A549 (cell line): ENCODE measurements around the gene GPATCH4. TPM values are rescaled to one million over a fixed set of nuclear protein-coding genes. Genes with fewer than 3 reads are reported as not detected.
A peak's percentile ranks its signal among the peaks of the same experiment; 100 is the strongest.

Experiments
- ATAC-seq, 2 experiments: fragments of 200-7000 bp in 1 of 2; fragments of >200 bp in 1 of 2; cut with Nextera tagmentation in 1 of 2; cut with Tn5 transposase in 1 of 2; 3 replicates each; pipeline versions ENCODE4 v1.8.0 to v1.9.1; 2018 to 2020; ENCODE audit warnings: mild to moderate bottlenecking in 1 of 2, moderate library complexity in 1 of 2
- CTCF ChIA-PET: fragments of 300-600 bp; sonication (Branson Sonifier 250); formaldehyde crosslinking; extraction: SDS; loops from one replicate; lab custom pipeline; 2021; ENCODE audit warnings: antibody characterized with exemption, inconsistent platforms; lab: Yijun Ruan, JAX
- POLR2A ChIA-PET: fragments of 350-600 bp; formaldehyde crosslinking; extraction: SDS; loops from one replicate; lab custom pipeline; 2021; ENCODE audit warnings: antibody characterized with exemption, inconsistent platforms; lab: Yijun Ruan, JAX
- DNase-seq, 2 experiments: peaks; one replicate each; pipeline versions ENCODE4 v3.0.0 to v3.0.0-alpha.2; 2011 to 2016; ENCODE audit warnings: low read depth in 1 of 2, low spot score in 1 of 2
- FAIRE-seq: peaks from 2 replicates; lab custom pipeline; 2011; peaks lifted over from hg19 to GRCh38; lab: Jason Lieb, UNC
- H3K27ac ChIP-seq, 2 experiments: fragments of >200 bp; sonication (Bioruptor Twin); formaldehyde crosslinking; 3 replicates each; pipeline ENCODE4 v1.5.1; 2016 to 2017
- H3K4me1 ChIP-seq: fragments of >200 bp; sonication (Bioruptor Twin); formaldehyde crosslinking; 3 replicates; pipeline ENCODE4 v1.6.1; 2016
- H3K4me2 ChIP-seq: fragments of >200 bp; sonication (Bioruptor Twin); formaldehyde crosslinking; 3 replicates; pipeline ENCODE4 v1.6.1; 2016
- H3K4me3 ChIP-seq: fragments of >200 bp; sonication (Bioruptor Twin); formaldehyde crosslinking; 3 replicates; pipeline ENCODE4 v1.5.1; 2016
- H3K9me3 ChIP-seq: fragments of >200 bp; sonication (Bioruptor Twin); formaldehyde crosslinking; 3 replicates; pipeline ENCODE4 v1.6.1; 2016
- ATOH8 ChIP-seq: fragments of 250-450 bp; sonication (Bioruptor Pico); IDR thresholded peaks from 2 replicates; pipeline ENCODE4 v1.5.0; 2020; ENCODE audit warnings: low read depth, mild to moderate bottlenecking, moderate library complexity
- BHLHE40 ChIP-seq: IDR thresholded peaks from 2 replicates; pipeline ENCODE4 v1.6.1; 2012; ENCODE audit warnings: low read depth, low read length, inconsistent platforms
- PBX3 ChIP-seq: IDR thresholded peaks from 2 replicates; pipeline ENCODE4 v1.6.1; 2012
- PHF8 ChIP-seq: fragments of 200-600 bp; sonication (generic); IDR thresholded peaks from 2 replicates; pipeline ENCODE4 v1.6.1; 2016; ENCODE audit warnings: low read depth, mild to moderate bottlenecking, antibody characterized with exemption, moderate library complexity, borderline replicate concordance
- RAD21 ChIP-seq, 2 experiments: fragments of >200 bp in 1 of 2; sonication (Bioruptor Twin) in 1 of 2; formaldehyde crosslinking in 1 of 2; IDR thresholded peaks in 1 of 2; conservative IDR thresholded peaks in 1 of 2; 2 replicates in 1 of 2; 3 replicates in 1 of 2; pipeline ENCODE4 v1.6.1; 2012 to 2018; ENCODE audit warnings: inconsistent platforms in 1 of 2
- SMC3 ChIP-seq: fragments of >200 bp; sonication (Bioruptor Twin); formaldehyde crosslinking; IDR thresholded peaks from 3 replicates; pipeline ENCODE4 v1.6.1; 2018; ENCODE audit warnings: inconsistent platforms
- ZC3H11A ChIP-seq: fragments of 450-650 bp; IDR thresholded peaks from 2 replicates; pipeline ENCODE4 v1.6.1; 2014; ENCODE audit warnings: antibody characterized with exemption, mild to moderate bottlenecking
- WGBS: methylation state at CpG from one replicate; pipeline ENCODE4 v1.1.6; 2017; ENCODE audit errors: missing lambda C conversion rate; 5-methylcytosine and 5-hydroxymethylcytosine counted together
- polyA plus RNA-seq, 4 experiments: library from polyadenylated mRNA; depleted of rRNA in 3 of 4; stranded (reverse); fragments of >200 nt; fragmentation: RNase III in 1 of 4; extraction: RNeasy Plus Mini Kit Qiagen cat#74134 plus additional on column Dnase treatment in 1 of 4; gene quantifications; 2 replicates in 3 of 4; 3 replicates in 1 of 4; pipeline ENCODE4 v1.2.3, GENCODE V29; 2011 to 2017
- TF ChIP-seq, protein P1 (sequence below): IDR thresholded peaks from 2 replicates; pipeline ENCODE4 v1.6.1; 2012; ENCODE audit warnings: low read depth, borderline replicate concordance
- TF ChIP-seq, protein P2 (sequence below): fragments of >200 bp; sonication (Bioruptor Twin); formaldehyde crosslinking; IDR thresholded peaks from 3 replicates; pipeline ENCODE4 v1.5.1; 2016
- TF ChIP-seq, protein P3 (sequence below): IDR thresholded peaks from 2 replicates; pipeline ENCODE4 v1.6.1; 2012

GPATCH4 gene
- polyA plus RNA-seq, 2 of the 4 experiments (the other 2 are of a cell fraction), result 68.1 to 85.2 TPM

DNA sequence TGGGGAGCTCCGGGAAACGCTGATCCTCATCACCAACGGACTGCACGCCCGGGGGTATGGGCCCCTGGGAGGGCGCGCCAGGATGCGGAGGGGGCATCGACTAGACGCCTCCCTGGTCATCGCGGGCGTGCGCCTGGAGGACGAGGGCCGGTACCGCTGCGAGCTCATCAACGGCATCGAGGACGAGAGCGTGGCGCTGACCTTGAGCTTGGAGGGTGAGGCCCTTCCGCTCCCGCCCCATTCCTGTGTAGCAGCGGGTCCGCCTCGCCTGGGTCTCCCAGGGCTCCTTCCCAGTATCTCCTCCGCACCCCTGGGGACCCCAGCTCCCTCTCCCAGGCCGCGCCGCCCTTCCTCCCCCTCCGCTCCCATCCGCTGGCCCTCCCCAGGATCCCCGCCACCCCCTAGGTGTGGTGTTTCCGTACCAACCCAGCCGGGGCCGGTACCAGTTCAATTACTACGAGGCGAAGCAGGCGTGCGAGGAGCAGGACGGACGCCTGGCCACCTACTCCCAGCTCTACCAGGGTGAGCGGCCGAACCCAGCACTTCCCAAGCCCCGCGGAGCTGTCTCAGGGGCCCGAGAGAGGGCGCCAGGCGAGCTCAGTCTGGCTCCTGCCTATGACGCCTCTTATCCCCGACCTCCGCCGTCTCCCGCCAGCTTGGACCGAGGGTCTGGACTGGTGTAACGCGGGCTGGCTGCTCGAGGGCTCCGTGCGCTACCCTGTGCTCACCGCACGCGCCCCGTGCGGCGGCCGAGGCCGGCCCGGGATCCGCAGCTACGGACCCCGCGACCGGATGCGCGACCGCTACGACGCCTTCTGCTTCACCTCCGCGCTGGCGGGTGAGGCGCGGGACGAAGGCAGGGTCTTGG lies 22.9 kb upstream of the GPATCH4 start:
- H3K4me3 ChIP-seq, result peak overlapping the region; percentile 49
- FAIRE-seq (no peak), DNase-seq (peak; percentile 61 to 78), ATAC-seq (peak; percentile 84 to 92)
- peak overlapping the region; percentile 94 for H3K4me2 ChIP-seq
- ChIA-PET CTCF (interaction anchor here (0.8 to 25.7 kb wide), 20 partner anchors 9 to 297 kb away, joined by 3 to 495 read pairs (median 8); partner anchors contain the start of genes BCAN, CRABP2, HAPLN2 and HDGF), POLR2A (interaction anchor here (0.9 to 1.5 kb wide), 4 partner anchors 54 to 123 kb away, joined by 3 to 6 read pairs (median 4); partner anchors contain the start of genes ISG20L2 and METTL25B)
- TF ChIP-seq, protein P1, sequence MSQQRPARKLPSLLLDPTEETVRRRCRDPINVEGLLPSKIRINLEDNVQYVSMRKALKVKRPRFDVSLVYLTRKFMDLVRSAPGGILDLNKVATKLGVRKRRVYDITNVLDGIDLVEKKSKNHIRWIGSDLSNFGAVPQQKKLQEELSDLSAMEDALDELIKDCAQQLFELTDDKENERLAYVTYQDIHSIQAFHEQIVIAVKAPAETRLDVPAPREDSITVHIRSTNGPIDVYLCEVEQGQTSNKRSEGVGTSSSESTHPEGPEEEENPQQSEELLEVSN, result peak; percentile 89
- TF ChIP-seq ATOH8 (CRISPR knock-in tag), result 0 out of 2 replicates have a peak, but pooled peaks have one; percentile 19
- TF ChIP-seq, protein P2, sequence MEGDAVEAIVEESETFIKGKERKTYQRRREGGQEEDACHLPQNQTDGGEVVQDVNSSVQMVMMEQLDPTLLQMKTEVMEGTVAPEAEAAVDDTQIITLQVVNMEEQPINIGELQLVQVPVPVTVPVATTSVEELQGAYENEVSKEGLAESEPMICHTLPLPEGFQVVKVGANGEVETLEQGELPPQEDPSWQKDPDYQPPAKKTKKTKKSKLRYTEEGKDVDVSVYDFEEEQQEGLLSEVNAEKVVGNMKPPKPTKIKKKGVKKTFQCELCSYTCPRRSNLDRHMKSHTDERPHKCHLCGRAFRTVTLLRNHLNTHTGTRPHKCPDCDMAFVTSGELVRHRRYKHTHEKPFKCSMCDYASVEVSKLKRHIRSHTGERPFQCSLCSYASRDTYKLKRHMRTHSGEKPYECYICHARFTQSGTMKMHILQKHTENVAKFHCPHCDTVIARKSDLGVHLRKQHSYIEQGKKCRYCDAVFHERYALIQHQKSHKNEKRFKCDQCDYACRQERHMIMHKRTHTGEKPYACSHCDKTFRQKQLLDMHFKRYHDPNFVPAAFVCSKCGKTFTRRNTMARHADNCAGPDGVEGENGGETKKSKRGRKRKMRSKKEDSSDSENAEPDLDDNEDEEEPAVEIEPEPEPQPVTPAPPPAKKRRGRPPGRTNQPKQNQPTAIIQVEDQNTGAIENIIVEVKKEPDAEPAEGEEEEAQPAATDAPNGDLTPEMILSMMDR, result peak; percentile 51
- peak; percentile 36; the same call in 1 of the 3 replicates for TF ChIP-seq SMC3
- TF ChIP-seq, protein P3, sequence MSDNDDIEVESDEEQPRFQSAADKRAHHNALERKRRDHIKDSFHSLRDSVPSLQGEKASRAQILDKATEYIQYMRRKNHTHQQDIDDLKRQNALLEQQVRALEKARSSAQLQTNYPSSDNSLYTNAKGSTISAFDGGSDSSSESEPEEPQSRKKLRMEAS, result peak; percentile 82
- TF ChIP-seq PBX3, result no peak
- no peak for TF ChIP-seq PHF8
- TF ChIP-seq RAD21 (conservative IDR thresholded peaks at IDR 0.05 in 1 of 2, IDR thresholded peaks at IDR 0.05 in 1 of 2), result peak; percentile 11 to 12; a peak in 1 of 5 replicates
- H3K9me3 ChIP-seq, result no peaks in the 10 kb centered on the region
- 22% methylated on average over 25 of the region's 87 CpGs for WGBS
- H3K4me1 ChIP-seq, result peaks cover 13% of the 10 kb centered on the region
- peak overlapping the region; percentile 13 to 76; a peak in 3 of 6 replicates for H3K27ac ChIP-seq

- CTCF ChIA-PET, result interaction anchor here (1.2 to 25.7 kb wide), 9 partner anchors 8 to 147 kb away, joined by 3 to 495 read pairs (median 93); partner anchors contain the start of genes BCAN, CRABP2, HAPLN2 and NES
- Histone ChIP-seq H3K4me3 (no peak overlapping the region), H3K27ac (no peak overlapping the region), H3K9me3 (no peaks in the 10 kb centered on the region), H3K4me2 (no peak overlapping the region), H3K4me1 (peaks cover 15% of the 10 kb centered on the region)
- FAIRE-seq, result no peak
- DNase-seq, result no peak
- ATAC-seq, result no peak
- WGBS, result 84% methylated on average over 6 of the region's 6 CpGs
- POLR2A ChIA-PET, result no interaction called here
- TF ChIP-seq BHLHE40 (no peak), ZC3H11A (peak; percentile 31; the same call in 1 of the 2 replicates)
Observed at GRCh38 chr1:156622581-156623297, 21.5 kb upstream of the GPATCH4 start.

GRCh38 chr1:156619582-156619955 lies 18.3 kb upstream of the GPATCH4 start:
- Histone ChIP-seq H3K4me1 (peaks cover 16% of the 10 kb centered on the region), H3K4me3 (no peak overlapping the region), H3K27ac (no peak overlapping the region; a peak in 1 of 6 replicates), H3K9me3 (no peaks in the 10 kb centered on the region), H3K4me2 (no peak overlapping the region)
- ATAC-seq (no peak), DNase-seq (no peak), FAIRE-seq (no peak)
- CTCF ChIA-PET, result interaction anchor here (0.6 to 25.7 kb wide), 26 partner anchors 6 to 270 kb away, joined by 3 to 495 read pairs (median 4); partner anchors contain the start of genes BCAN and NES
- no peak for TF ChIP-seq RAD21 (conservative IDR thresholded peaks at IDR 0.05 in 1 of 2, IDR thresholded peaks at IDR 0.05 in 1 of 2)
- POLR2A ChIA-PET, result no interaction called here
- 11% methylated on average over 6 of the region's 6 CpGs for WGBS
